DMS53 treated with DMSO at 0.1 percent for 48 hours (cell line): Measurements from ENCODE around the gene TDRD12.
"Not testable (repeated sequence)": the region's sequence is repeated elsewhere in the genome, so short reads cannot be mapped to it uniquely, and the experiment has no call there.

ENCODE experiments used
- DNase-seq: peaks from one replicate; lab custom pipeline; 2025; ENCODE audit not compliant: unreplicated experiment; lab: John Stamatoyannopoulos, UW

TDRD12 gene

DNA sequence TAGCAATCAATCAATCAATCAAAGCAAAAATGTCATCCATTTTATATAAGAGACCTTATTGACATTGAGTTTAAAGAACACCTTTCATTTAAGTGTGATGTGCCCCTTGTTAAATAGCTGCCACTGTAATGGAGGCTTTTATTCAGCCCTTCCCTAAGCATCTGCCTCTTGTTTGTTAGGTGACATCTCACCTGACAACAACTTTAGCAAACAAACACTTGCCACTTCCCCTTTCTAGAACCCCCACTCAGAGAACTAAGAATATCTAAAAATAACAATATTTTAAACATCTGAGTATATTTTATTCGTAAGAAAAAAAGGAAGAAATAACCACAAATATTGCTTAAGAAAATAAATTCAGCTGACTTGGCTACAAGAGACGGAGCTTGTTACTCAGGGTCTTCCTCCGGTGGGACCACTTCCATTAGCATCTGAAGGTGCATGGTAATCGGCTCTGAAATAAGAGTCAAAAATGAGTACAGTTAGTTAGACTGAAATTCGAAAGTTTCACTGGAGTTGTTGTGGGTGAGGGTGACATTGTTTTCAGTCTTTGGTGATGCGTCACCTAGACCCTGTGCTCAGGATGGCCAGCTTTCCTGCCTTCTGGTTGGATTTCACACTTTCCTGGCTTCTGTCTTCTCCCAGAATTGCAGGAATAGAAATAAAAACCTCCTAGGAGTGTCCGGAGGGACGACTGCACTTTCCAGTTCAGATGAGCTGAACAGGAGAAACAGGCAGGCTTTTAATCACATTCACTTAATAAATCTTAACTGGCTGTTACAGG is 110.9 kb downstream of the TDRD12 start:
- DNase-seq: no peak

DNA sequence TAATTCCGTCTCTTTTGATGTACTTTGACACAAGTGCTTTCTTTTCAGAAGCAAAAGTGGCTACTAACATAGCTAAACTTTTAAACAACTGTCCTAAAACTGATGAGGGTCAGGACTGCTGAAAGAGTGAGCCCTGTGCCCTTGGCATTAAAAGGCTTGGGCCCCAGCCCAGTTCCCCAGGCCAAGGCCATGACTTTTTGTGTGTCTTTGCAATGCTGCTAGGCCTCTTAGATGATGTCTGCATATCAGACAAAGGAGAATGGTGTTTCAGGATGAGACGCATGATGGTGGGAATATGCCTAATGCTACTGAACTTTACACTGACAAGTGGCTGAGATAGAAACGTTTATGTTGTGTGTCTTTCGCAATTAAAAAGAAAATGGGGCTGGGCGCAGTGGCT is 112.0 kb downstream of the TDRD12 start:
- no peak for DNase-seq

DNA sequence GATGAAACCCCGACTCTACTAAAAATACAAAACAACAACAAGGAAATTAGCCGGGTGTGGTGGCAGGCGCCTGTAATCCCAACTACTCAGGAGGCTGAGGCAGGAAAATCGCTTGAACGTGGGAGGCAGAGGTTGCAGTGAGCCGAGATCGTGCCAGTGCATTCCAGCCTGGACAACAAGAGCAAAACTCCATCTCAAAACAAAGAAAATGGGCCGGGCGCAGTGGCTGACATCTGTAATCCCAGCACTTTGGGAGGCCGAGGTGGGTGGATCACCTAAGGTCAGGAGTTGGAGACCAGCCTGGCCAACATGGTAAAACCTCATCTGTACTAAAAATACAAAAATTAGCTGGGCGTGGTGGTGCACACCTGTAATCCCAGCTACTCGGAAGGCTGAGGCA is 112.5 kb downstream of the TDRD12 start:
- not testable (repeated sequence) for DNase-seq

DNA sequence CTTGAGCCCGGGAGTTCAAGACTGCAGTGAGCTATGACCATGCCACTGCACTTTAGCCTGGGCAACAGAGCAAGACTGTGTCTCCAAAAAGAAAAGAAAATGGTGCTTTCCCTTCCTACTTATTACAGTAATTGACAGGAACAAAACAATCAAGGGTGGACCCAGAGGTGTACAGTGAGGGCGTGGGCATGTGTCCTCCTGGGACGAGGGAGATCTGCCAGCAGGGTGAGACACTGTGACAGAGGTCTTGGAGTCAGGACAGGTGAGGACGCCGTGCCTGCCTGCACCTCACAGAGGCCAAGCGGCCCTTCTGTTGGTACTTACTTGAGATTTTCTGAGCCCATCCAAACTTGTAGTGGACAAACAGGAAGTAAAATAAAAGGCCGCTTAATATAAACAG is 113.3 kb downstream of the TDRD12 start:
- DNase-seq: not testable (repeated sequence)

DNA sequence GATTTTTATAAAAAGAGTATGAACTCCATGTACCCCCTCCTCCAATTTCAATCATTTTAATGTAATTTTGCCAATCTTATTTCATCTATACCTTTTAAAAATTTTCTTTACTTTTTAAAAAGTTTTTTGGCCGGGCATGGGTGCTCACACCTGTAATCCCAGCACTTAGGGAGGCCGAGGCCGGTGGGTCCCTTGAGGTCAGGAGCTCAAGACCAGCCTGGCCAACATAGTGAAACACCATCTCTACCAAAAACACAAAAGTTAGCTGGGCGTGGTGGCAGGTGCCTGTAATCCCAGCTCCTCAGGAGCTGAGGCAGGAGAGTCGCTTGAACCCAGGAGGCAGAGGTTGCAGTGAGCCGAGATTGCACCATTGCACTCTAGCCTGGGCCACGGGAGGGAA is 113.8 kb downstream of the TDRD12 start:
- DNase-seq: not testable (repeated sequence)

DNA sequence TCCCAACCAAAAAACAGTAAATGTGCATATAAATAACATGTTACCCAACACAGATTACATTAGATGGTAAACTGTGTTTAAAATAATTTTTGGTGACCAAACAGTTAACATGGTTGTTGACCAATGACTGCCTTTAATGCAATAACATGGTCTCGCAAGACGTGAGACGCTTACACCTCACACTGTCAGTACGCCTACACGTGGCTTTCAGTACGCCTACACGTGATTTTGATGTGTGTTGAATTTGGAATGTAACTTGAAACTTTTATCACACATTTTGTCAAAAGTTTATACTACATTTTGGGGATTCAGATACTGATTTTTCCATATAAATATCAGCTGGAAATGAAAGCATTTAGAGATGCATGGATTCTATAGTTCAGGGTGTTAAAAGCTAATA is 118.0 kb downstream of the TDRD12 start:
- DNase-seq: no peak

DNA sequence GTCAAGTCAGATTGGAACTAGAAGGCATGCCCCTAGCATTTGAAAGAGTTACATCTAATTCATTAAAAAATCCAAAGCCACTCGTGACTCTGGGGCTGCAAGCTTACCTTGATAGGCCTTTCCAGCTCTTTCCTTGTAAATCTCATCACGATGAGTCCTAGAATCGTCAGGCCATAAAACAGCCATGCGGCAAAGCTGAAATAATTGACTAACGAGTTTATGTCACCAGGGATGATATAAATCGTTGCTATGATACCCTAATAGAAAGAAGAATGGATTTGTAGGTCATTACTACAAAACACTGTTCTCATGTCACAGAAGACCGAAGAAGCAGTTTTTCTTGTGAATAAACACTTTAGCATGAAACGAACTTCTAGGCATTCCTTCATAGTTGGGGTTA is 122.5 kb downstream of the TDRD12 start:
- no peak for DNase-seq

DNA sequence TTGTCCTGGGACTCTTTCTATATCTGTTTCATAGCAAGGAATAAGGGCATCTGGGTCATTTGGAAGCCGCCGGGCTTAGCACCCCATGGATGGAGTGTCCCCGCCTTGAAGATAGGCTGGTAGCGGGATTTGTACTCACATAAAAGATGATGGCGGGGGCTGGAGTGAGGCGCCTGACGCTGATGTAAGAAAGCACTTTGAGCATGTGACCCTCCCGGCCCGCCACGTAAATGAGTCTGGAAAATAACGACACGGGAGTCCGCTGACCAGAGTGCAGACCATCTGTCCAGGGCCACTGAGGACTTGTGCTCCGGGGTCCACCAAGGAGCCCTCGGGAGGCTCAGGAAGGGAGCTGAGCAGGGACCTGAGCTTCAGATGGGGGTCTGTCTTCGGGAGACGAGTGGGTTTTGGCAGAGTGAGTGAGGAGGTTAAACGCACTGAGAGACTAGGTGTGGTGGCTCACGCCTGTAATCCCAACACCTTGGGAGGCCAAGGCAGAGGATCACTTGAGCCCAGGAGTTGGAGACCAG is 124.2 kb downstream of the TDRD12 start:
- DNase-seq: no peak

DNA sequence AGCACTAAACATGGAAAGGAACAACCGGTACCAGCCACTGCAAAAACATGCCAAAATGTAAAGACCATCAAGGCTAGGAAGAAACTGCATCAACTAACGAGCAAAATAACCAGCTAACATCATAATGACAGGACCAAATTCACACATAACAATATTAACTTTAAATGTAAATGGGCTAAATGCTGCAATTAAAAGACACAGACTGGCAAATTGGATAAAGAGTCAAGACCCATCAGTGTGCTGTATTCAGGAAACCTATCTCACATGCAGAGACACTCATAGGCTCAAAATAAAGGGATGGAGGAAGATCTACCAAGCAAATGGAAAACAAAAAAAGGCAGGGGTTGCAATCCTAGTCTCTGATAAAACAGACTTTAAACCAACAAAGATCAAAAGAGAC is 128.5 kb downstream of the TDRD12 start:
- not testable (repeated sequence) for DNase-seq

DNA sequence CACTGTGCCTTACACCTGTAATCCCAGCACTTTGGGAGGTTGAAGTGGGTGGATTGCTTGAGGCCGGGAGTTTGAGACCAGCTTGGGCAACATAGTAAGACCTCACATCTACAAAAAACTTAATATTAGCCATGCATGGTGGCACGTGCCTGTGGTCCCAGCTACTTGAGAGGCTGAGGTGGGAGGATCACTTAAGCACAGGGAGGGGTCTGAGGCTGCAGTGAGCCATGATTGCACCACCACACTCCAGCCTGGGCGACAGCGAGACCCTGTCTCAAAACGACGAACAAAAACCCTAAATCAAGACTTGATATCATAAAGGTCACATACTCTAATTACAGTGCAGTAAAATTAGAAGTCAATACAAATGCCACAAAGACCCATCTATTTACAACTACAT is 132.6 kb downstream of the TDRD12 start:
- DNase-seq: no peak

DNA sequence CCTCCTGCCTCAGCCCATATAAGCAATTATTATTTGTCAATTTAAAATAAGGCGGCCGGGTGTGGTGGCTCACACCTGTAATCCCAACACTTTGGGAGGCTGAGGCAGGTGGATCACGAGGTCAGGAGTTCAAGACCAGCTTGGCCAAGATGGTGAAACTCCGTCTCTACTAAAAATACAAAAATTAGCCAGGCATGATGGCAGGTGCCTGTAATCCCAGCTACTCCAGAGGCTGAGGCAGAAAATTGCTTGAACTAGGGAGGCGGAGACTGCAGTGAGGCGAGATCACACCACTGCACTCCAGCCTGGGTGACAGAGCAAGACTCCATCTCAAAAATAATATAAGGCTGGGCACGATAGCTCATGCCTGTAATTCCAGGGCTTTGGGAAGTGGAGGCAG is 137.3 kb downstream of the TDRD12 start:
- not testable (repeated sequence) for DNase-seq

DNA sequence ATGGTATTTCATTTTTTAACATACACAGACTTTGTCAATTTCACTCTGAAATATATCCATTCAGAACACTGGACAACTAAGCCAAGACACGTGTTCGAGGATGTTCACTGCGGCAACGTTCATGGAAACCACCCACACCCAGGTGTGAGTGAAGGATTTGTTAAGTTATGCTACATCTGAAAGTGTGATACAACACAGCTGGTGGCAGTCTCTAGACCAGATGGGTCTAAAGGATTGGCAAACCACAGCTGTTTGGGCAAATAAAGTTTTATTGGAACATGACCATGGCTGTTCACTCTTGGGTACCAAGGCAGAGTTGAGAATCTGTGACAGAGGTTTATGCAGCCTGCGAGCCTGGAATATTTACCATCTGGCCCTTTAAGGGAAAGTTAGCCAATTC is 138.0 kb downstream of the TDRD12 start:
- DNase-seq: no peak

DNA sequence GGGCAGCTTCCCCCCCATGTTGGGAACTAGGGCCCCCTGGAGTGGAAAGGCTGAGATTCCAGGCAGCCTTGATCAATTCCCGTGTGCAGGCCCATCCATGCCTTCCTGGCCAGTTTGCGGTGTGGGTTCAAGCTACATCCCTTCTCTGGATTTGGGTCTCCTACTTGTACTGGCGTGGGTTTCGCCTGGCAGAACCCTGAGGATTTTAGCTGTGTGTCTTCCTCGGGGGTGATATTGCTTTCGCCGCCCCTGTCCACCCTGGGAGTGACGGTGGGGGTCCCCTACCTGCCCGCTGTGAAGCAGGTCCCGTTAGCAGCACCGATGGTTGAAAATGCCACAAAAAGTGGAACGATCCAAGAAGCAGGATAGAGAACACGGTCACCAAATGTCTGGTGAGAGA is 138.6 kb downstream of the TDRD12 start:
- no peak for DNase-seq

DNA sequence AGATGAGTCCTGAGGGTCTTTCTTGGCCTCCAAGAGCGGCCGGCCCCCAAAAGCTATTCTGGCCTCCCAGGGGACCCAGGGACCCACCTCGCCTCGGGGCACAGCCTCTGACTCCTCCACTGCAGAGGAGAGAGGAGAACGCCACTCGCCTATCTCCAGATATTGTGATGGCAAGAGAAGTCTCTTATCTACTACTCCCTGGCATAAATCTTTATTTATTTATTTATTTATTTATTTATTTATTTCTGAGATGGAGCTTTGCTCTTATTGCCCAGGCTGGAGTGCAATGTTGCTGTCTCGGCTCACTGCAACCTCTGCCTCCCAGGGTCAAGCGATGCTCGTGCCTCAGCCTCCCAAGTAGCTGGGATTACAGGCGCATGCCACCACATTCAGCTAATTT is 139.0 kb downstream of the TDRD12 start:
- no peak for DNase-seq

DNA sequence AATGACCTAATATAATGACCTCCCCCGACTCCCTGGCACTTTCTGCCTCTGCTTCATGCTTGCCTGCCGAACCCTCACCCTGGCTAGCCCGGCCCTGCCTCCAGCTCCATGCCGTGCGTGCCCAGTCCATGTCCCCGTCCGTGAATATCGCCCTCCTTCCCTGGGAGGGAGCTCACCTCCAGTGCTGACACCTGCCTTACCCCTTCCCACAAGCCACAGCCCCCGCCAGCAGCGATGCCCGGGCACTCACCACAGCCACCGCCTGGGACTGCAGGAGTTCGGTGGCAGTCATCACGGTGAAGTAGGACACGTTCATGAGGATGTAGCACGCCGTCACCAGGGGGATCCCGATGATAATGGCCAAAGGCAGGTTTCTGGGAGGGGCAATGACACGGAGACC is 140.0 kb downstream of the TDRD12 start:
- no peak for DNase-seq

DNA sequence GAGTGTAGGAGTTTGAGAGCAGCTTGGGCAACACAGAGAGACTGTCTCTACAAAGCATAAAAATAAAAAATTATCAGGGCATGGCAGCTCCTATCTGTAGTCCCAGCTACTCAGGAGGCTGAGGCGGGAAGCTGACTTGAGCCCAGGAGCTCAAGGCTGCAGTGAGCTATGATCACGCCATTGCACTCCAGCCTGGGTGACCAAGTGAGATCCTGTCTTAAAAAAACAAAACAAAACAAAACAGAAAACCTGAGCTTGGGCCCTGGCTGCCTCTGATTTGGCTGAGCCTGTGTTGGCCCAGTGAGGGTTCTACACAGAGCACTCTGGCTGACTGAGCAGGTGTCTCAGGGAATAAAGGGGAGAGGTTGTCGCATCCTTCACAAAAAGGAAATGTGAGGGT is 142.0 kb downstream of the TDRD12 start:
- no peak for DNase-seq

DNA sequence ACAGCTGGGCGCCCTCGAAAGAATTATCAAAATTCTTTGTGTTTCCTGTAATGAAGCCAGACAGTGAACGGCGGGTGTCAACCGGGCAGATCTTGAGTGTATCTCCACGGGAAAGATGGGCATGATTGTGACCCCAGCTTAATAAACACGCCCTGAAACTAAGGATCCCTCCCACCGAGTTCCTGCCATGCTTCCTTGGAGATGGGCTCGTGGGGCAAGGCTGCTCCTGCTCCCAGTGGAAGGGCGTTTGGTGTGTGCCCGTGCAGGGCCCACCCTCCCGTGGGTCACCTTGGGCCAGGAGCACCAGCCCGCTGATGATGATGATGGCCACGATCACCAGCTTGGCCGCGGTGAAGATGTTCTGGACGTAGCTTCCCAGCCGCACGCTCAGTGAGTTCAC is 142.6 kb downstream of the TDRD12 start:
- no peak for DNase-seq

DNA sequence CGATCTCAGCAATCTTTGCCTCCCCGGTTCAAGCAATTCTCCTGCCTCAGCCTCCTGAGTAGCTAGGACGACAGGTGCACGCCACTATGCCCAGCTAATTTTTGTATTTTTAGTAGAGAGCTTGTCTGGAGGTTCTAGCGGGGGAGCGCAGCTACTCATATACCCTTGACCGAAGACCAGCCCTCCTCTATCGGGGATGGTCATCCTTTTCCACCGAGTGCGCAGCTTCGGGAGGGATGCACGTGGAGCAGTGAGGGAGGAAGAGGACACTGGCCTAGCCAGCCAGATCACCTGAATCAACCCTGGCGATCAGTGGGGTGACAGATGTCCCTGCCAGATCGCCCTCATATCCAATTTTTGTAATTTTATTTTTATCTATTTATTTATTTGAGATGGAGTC is 143.2 kb downstream of the TDRD12 start:
- no peak for DNase-seq

DNA sequence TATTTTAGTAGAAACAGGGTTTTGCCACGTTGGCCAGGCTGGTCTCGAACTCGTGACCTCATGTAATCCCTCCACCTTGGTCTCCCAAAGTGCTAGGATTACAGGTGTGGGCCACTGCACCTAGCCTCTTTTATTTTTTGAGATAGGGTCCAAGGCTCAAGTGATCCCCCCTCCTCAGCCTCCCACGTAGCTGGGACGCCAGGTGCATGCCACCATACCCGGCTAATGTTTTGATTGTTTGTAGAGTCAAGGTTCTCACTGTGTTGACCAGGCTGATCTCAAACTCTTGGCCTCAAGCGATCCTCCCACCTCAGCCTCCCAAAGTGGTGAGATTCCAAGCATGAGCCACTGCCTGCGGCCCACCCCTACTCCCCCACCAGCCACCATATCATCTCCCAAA is 143.7 kb downstream of the TDRD12 start:
- DNase-seq: no peak

DNA sequence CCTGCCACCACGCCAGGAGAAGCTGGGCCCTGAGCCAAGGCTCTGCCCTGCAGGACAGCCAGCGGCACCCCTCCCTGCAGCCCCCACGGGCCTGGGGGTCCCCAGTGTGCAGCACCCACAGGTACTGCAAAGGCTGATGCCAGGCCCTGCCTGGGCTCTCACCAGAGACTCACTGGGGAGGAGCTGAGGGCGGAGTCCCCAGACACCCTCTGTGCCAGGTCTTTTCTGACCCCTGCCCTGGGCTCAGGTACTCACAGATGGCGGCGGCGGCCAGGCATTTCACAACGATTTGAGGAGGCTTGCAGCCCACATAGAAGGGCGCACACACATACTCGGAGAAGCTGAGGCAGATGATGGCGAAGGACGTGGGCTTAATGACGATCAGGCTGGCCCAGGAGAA is 144.3 kb downstream of the TDRD12 start:
- no peak for DNase-seq

DNA sequence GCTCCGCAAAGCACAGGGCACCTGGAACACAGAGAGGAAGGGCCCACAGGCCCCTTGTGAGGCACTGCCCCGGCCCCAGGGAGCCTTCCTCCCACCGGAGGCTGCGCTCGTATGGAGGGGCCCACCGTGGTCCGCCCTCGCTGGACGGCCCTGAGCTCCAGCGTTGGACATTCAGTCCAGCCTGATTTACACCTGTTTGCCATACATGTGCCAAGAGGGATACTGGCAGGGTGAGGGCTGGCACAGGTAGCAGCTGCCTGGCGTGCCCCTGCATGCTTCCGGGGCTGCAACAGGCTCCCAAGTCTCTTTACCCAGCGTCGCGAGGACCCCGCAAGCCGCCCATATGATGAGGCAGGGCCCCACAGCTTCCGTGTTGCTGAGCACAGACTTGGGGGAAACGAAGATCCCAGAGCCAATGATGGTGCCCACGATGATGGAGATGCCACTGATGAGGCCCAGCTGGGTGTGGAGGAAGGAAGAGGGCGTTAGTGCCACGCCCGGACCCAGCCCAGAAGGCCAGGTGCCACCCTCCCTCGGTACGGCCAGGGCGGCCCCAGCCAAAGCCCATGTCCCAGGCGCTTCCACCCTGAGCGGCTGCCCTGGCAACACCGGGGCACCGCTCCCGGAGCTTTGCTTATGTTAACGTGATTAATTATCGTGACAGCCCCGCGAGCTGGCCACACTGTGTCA is 144.9 kb downstream of the TDRD12 start:
- no peak for DNase-seq

DNA sequence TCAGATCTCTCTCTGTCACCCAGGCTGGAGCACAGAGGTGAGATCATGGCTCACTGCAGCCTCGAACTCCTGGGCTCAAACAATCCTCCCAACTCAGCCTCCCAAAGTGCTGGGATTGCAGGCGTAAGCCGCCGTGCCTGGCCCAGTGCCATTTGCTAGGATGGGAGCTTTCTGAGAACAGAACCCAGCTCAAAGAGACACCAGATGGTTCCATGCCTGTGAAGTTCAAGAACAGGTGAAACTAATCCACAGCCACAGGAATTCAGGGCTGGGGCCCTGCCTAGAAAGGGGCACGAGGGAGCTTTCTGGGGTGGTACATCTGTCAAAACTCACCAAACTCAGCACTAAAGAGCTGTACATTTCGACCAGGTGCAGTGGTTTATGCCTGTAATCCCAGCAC is 145.8 kb downstream of the TDRD12 start:
- no peak for DNase-seq

DNA sequence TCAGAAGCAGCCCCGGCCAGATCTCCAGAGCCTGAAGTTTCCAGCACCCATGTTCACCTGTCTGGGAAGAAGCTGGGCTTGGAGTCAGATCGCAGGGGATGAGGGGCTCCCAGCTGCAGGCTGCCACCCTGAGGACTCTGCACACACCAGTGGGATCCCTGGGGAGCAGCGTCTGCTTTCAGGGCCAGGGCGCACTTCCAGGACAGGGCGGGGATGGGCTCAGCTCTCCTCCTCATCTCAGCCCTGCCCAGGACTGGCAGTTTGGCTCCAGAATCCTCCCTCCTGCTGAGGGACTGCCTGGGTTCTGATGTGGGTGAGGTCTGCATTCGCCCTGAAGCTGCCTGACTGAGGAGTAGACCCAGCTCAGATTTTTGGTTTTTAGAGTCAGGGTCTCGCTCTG is 146.5 kb downstream of the TDRD12 start:
- no peak for DNase-seq
